SK-N-SH treated with all-trans-retinoic acid at 6 μM for 48 hours (cell line): ENCODE measurements around the gene PRODH2.

ENCODE experiments used
- ATAC-seq: fragments of 200-7000 bp; cut with Tn5 transposase; 3 replicates; pipeline ENCODE4 v1.9.1; 2020; ENCODE audit warnings: mild to moderate bottlenecking, moderate library complexity
- ARNTL ChIP-seq: fragments of 450-650 bp; formaldehyde crosslinking; IDR thresholded peaks from 2 replicates; pipeline ENCODE4 v1.5.0; 2020; ENCODE audit warnings: low read depth, mild to moderate bottlenecking, moderate library complexity, borderline replicate concordance
- BACH2 ChIP-seq: fragments of 250-450 bp; sonication (Bioruptor Pico); IDR thresholded peaks from 2 replicates; pipeline ENCODE4 v1.9.0; 2021; ENCODE audit warnings: mild to moderate bottlenecking, borderline replicate concordance
- CSDC2 ChIP-seq: fragments of 250-450 bp; sonication (Bioruptor Pico); IDR thresholded peaks from 2 replicates; pipeline ENCODE4 v1.5.0; 2020; ENCODE audit warnings: mild to moderate bottlenecking, moderate library complexity
- ESRRG ChIP-seq: fragments of 250-450 bp; sonication (Bioruptor Pico); IDR thresholded peaks from 2 replicates; pipeline ENCODE4 v1.6.1; 2021; ENCODE audit warnings: mild to moderate bottlenecking
- ISL1 ChIP-seq: fragments of 250-450 bp; sonication (Bioruptor Pico); IDR thresholded peaks from 2 replicates; pipeline ENCODE4 v2.1.2; 2022; ENCODE audit warnings: mild to moderate bottlenecking, moderate library complexity
- OSR1 ChIP-seq: fragments of 250-450 bp; sonication (Bioruptor Pico); IDR thresholded peaks from 2 replicates; pipeline ENCODE4 v1.8.0; 2022; ENCODE audit warnings: moderate library complexity, mild to moderate bottlenecking, inconsistent platforms
- PPARA ChIP-seq: fragments of 250-450 bp; sonication (Bioruptor Pico); IDR thresholded peaks from 2 replicates; pipeline ENCODE4 v1.5.0; 2020; ENCODE audit warnings: mild to moderate bottlenecking, borderline replicate concordance
- TCF4 ChIP-seq: fragments of 250-450 bp; sonication (Bioruptor Pico); IDR thresholded peaks from 2 replicates; pipeline ENCODE4 v1.8.0; 2021; ENCODE audit warnings: mild to moderate bottlenecking, moderate library complexity, borderline replicate concordance
- TOX ChIP-seq: fragments of 250-450 bp; sonication (Bioruptor Pico); IDR thresholded peaks from 2 replicates; pipeline ENCODE4 v1.8.0; 2021; ENCODE audit warnings: mild to moderate bottlenecking, moderate library complexity, borderline replicate concordance
- ZC3H10 ChIP-seq: fragments of 250-450 bp; sonication (Bioruptor Pico); IDR thresholded peaks from 2 replicates; pipeline ENCODE4 v1.5.1; 2021; ENCODE audit warnings: mild to moderate bottlenecking, moderate library complexity
- ZFP3 ChIP-seq: fragments of 250-450 bp; sonication (Bioruptor Pico); IDR thresholded peaks from 2 replicates; pipeline ENCODE4 v1.5.0; 2020; ENCODE audit warnings: mild to moderate bottlenecking, moderate library complexity
- ZFP30 ChIP-seq: fragments of 450-650 bp; formaldehyde crosslinking; IDR thresholded peaks from 2 replicates; pipeline ENCODE4 v1.5.0; 2022; ENCODE audit warnings: mild to moderate bottlenecking, moderate library complexity
- ZNF565 ChIP-seq: fragments of 450-650 bp; formaldehyde crosslinking; conservative IDR thresholded peaks from 2 replicates; pipeline ENCODE4 v1.5.0; 2020; ENCODE audit warnings: low read depth, mild to moderate bottlenecking, moderate library complexity
- ZNF70 ChIP-seq: fragments of 450-650 bp; formaldehyde crosslinking; IDR thresholded peaks from 2 replicates; pipeline ENCODE4 v1.5.0; 2020; ENCODE audit warnings: mild to moderate bottlenecking, moderate library complexity
- TF ChIP-seq, protein P1 (sequence below): fragments of 250-450 bp; sonication (Bioruptor Pico); IDR thresholded peaks from 2 replicates; pipeline ENCODE4 v1.8.0; 2020; ENCODE audit warnings: mild to moderate bottlenecking, moderate library complexity, borderline replicate concordance
- TF ChIP-seq, protein P2 (sequence below): fragments of 250-450 bp; sonication (Bioruptor Pico); IDR thresholded peaks from 2 replicates; pipeline ENCODE4 v1.5.0; 2020; ENCODE audit warnings: mild to moderate bottlenecking, moderate library complexity
- TF ChIP-seq, protein P3 (sequence below): fragments of 250-450 bp; sonication (Bioruptor Pico); IDR thresholded peaks from 2 replicates; pipeline ENCODE4 v1.5.1; 2020; ENCODE audit warnings: low read depth, mild to moderate bottlenecking, moderate library complexity

PRODH2 gene

DNA sequence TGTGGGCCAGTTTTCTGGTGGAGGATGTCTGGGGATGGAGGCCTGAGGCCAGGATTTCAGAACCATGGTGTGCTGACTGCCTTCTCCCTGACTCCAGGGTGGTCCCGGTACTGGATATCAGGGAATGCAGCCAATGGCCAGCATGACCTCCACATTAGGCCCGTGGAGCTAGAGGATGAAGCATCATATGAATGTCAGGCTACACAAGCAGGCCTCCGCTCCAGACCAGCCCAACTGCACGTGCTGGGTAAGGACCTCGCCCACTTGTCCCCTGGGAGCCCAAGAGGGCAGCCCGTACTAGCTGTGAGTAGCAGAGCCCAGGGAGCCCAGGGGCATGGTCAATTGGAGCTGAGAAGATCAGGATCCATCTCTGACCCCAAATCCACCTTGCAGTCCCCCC lies 45.7 kb upstream of the PRODH2 start:
- no peak for TF ChIP-seq ESRRG (CRISPR knock-in tag)
- TF ChIP-seq, protein P1, sequence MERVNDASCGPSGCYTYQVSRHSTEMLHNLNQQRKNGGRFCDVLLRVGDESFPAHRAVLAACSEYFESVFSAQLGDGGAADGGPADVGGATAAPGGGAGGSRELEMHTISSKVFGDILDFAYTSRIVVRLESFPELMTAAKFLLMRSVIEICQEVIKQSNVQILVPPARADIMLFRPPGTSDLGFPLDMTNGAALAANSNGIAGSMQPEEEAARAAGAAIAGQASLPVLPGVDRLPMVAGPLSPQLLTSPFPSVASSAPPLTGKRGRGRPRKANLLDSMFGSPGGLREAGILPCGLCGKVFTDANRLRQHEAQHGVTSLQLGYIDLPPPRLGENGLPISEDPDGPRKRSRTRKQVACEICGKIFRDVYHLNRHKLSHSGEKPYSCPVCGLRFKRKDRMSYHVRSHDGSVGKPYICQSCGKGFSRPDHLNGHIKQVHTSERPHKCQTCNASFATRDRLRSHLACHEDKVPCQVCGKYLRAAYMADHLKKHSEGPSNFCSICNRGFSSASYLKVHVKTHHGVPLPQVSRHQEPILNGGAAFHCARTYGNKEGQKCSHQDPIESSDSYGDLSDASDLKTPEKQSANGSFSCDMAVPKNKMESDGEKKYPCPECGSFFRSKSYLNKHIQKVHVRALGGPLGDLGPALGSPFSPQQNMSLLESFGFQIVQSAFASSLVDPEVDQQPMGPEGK (CRISPR knock-in tag), result no peak
- TF ChIP-seq ZFP30 (CRISPR knock-in tag), result no peak
- TF ChIP-seq, protein P2, sequence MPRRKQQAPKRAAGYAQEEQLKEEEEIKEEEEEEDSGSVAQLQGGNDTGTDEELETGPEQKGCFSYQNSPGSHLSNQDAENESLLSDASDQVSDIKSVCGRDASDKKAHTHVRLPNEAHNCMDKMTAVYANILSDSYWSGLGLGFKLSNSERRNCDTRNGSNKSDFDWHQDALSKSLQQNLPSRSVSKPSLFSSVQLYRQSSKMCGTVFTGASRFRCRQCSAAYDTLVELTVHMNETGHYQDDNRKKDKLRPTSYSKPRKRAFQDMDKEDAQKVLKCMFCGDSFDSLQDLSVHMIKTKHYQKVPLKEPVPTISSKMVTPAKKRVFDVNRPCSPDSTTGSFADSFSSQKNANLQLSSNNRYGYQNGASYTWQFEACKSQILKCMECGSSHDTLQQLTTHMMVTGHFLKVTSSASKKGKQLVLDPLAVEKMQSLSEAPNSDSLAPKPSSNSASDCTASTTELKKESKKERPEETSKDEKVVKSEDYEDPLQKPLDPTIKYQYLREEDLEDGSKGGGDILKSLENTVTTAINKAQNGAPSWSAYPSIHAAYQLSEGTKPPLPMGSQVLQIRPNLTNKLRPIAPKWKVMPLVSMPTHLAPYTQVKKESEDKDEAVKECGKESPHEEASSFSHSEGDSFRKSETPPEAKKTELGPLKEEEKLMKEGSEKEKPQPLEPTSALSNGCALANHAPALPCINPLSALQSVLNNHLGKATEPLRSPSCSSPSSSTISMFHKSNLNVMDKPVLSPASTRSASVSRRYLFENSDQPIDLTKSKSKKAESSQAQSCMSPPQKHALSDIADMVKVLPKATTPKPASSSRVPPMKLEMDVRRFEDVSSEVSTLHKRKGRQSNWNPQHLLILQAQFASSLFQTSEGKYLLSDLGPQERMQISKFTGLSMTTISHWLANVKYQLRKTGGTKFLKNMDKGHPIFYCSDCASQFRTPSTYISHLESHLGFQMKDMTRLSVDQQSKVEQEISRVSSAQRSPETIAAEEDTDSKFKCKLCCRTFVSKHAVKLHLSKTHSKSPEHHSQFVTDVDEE, result no peak
- no peak for TF ChIP-seq ZC3H10
- no peak for TF ChIP-seq ZFP3
- no peak for TF ChIP-seq BACH2
- no peak for TF ChIP-seq ISL1
- TF ChIP-seq ZNF70 (CRISPR knock-in tag), result no peak
- TF ChIP-seq, protein P3, sequence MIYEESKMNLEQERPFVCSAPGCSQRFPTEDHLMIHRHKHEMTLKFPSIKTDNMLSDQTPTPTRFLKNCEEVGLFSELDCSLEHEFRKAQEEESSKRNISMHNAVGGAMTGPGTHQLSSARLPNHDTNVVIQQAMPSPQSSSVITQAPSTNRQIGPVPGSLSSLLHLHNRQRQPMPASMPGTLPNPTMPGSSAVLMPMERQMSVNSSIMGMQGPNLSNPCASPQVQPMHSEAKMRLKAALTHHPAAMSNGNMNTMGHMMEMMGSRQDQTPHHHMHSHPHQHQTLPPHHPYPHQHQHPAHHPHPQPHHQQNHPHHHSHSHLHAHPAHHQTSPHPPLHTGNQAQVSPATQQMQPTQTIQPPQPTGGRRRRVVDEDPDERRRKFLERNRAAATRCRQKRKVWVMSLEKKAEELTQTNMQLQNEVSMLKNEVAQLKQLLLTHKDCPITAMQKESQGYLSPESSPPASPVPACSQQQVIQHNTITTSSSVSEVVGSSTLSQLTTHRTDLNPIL (CRISPR knock-in tag), result no peak
- no peak for TF ChIP-seq ARNTL (CRISPR knock-in tag)
- TF ChIP-seq TCF4, result no peak
- TF ChIP-seq PPARA (CRISPR knock-in tag), result no peak
- no peak for TF ChIP-seq CSDC2 (CRISPR knock-in tag)
- no peak for TF ChIP-seq OSR1
- no peak for ATAC-seq

DNA sequence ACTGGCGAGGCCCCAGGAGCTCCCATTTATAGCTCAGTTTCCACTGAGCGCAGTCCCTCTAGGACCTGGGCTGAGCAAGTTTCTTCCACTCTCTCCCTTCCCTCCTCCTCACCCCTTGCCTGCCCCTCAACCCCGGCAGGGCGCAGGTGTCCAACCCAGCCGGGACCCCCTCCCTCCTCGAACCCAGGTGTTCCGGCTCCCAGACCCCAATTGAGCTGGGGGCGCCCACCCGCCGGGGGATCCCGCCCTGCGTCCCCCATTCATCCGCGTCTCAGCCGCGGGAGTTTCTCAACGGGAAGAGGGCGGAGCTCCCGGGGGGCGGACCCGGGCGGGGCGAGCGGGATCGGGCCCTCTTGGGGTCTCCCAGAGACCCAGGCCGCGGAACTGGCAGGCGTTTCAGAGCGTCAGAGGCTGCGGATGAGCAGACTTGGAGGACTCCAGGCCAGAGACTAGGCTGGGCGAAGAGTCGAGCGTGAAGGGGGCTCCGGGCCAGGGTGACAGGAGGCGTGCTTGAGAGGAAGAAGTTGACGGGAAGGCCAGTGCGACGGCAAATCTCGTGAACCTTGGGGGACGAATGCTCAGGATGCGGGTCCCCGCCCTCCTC lies 44.0 kb upstream of the PRODH2 start, which contains the start of gene KIRREL2:
KIRREL2 (plus strand) TSS at position 366 of the 604 bp plus-strand sequence; CDS start at position 575, 209 bp downstream.
- TF ChIP-seq ZNF565 (CRISPR knock-in tag), result no peak
- peak; percentile 82 for ATAC-seq

DNA sequence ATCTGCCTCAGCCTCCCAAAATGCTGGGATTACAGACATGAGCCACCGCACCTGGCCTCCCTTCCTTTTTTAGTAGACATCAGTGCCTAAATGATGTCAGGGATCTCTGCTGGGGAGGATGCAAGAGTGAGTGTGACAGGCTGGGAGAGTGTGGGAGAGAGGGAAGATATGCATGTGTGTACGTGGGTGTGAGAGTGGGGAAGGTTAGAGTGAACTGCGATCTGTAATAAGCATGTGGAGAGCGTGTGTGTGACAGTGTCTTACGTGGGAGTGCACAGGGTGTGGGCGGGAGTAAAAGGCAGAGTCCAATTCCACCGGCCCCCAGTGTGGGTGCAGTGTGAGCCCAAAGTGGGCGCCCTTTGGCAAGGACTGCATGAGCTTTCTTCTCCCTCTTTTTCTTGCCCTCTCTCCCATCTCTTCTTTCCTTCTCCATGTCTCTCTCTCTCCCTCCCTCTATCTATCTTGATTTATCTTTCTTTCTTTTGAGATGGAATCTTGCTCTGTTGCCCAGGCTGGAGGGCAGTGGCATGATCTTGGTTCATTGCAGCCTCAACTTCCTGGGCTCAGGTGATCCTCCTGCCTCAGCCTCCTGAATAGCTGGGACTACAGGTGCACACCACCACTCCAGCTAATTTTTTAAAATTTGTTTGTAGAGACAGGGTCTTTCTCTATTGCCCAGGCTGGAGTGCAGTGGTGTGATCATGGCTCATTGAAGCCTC lies 40.6 kb upstream of the PRODH2 start:
- no peak for TF ChIP-seq ZC3H10
- TF ChIP-seq, protein P2, result no peak
- TF ChIP-seq PPARA (CRISPR knock-in tag), result no peak
- no peak for TF ChIP-seq ZFP3
- TF ChIP-seq TCF4, result no peak
- TF ChIP-seq, protein P3 (CRISPR knock-in tag), result no peak
- TF ChIP-seq ZNF70 (CRISPR knock-in tag), result no peak
- TF ChIP-seq CSDC2 (CRISPR knock-in tag), result no peak
- no peak for TF ChIP-seq OSR1
- no peak for TF ChIP-seq ISL1
- TF ChIP-seq, protein P1 (CRISPR knock-in tag), result no peak
- TF ChIP-seq TOX (CRISPR knock-in tag), result no peak
- TF ChIP-seq ESRRG (CRISPR knock-in tag), result no peak
- no peak for TF ChIP-seq ARNTL (CRISPR knock-in tag)
- no peak for ATAC-seq
